Upper lobe of right lung (tissue), 1 donor: ENCODE results near the gene TMEM192. TPM values are rescaled to one million over a fixed set of nuclear protein-coding genes. Genes with fewer than 3 reads are reported as not detected.
"Not testable (repeated sequence)": the region's sequence is repeated elsewhere in the genome, so short reads cannot be mapped to it uniquely, and the experiment has no call there.

ENCODE experiments used
- ATAC-seq: fragments of 200-7000 bp; cut with Tn5 transposase; one replicate; pipeline ENCODE4 v1.9.1; 2020; ENCODE audit warnings: mild to moderate bottlenecking, moderate library complexity
- DNase-seq: peaks from one replicate; pipeline ENCODE4 v3.0.0-alpha.2; 2020
- H3K27ac ChIP-seq: fragments of 200-600 bp; one replicate; pipeline ENCODE4 v1.8.0; 2022
- H3K27me3 ChIP-seq: fragments of 200-600 bp; one replicate; pipeline ENCODE4 v1.8.0; 2022; ENCODE audit warnings: mild to moderate bottlenecking
- H3K36me3 ChIP-seq: fragments of 200-600 bp; one replicate; pipeline ENCODE4 v1.8.0; 2022
- H3K4me1 ChIP-seq: fragments of 200-600 bp; one replicate; pipeline ENCODE4 v1.8.0; 2022
- H3K4me3 ChIP-seq: fragments of 200-600 bp; one replicate; pipeline ENCODE4 v1.8.0; 2022; ENCODE audit warnings: mild to moderate bottlenecking
- H3K9me3 ChIP-seq: fragments of 200-600 bp; one replicate; pipeline ENCODE4 v1.8.0; 2022
- CTCF ChIP-seq: fragments of 200-600 bp; IDR thresholded peaks from one replicate; pipeline ENCODE4 v1.8.0; 2022; ENCODE audit warnings: antibody characterized with exemption
- intact Hi-C: fragments of 100-400 bp; cut with DNase I; formaldehyde crosslinking; loops from one replicate; pipeline ENCODE4 v1.11.0; 2022
- total RNA-seq: library from RNA; stranded (reverse); fragmentation: NEBNext Ultra II Directional; extraction: Animal tissue kit (Norgen Biotek cat#: 25700); gene quantifications from one replicate; pipeline ENCODE4 v1.2.1, GENCODE V29; 2021
- donor health status: DM: no; HTN: yes; CAD: no; lungs with severe emphysema.

The TMEM192 gene
- total RNA-seq, 1 donor from 2014 or later: 26.5 TPM

- ATAC-seq (no peak), DNase-seq (no peak)
- intact Hi-C loops: no loop called here
- H3K4me1 ChIP-seq: no peaks in the 10 kb centered on the region
- H3K27ac ChIP-seq: no peak overlapping the region
- no peaks in the 10 kb centered on the region for H3K9me3 ChIP-seq
- H3K4me3 ChIP-seq: no peak overlapping the region
- no peaks in the 10 kb centered on the region for H3K36me3 ChIP-seq
- no peak for TF ChIP-seq CTCF
- H3K27me3 ChIP-seq: no peaks in the 10 kb centered on the region
These were observed 84.8 kb downstream of the TMEM192 start for GRCh38 chr4:165027762-165028402.

GRCh38 chr4:165025782-165026181, 86.9 kb downstream of the TMEM192 start:
- H3K36me3 ChIP-seq, H3K27ac ChIP-seq, intact Hi-C loops, H3K27me3 ChIP-seq, ATAC-seq, DNase-seq, H3K9me3 ChIP-seq, H3K4me1 ChIP-seq, H3K4me3 ChIP-seq: not testable (repeated sequence)

Other genes starting within 250 kb of the TMEM192 start
- gene APELA, start 235.7 kb downstream of the TMEM192 start, total RNA-seq: not detected
- gene TRIM61, start 135.2 kb downstream of the TMEM192 start, total RNA-seq: 1.2 TPM
- gene TRIM60, start 80.9 kb downstream of the TMEM192 start, total RNA-seq: not detected
- gene TRIM75, start 59.0 kb downstream of the TMEM192 start, total RNA-seq: not detected
- gene KLHL2, start 94.7 kb upstream of the TMEM192 start, total RNA-seq: 44.3 TPM
- gene MSMO1, start 214.8 kb upstream of the TMEM192 start, total RNA-seq: 213 TPM